Measurements from ENCODE around the gene SLC35F4.
"Not testable (repeated sequence)": the region's sequence is repeated elsewhere in the genome, so short reads cannot be mapped to it uniquely, and the experiment has no call there.

SLC35F4 gene

DNA sequence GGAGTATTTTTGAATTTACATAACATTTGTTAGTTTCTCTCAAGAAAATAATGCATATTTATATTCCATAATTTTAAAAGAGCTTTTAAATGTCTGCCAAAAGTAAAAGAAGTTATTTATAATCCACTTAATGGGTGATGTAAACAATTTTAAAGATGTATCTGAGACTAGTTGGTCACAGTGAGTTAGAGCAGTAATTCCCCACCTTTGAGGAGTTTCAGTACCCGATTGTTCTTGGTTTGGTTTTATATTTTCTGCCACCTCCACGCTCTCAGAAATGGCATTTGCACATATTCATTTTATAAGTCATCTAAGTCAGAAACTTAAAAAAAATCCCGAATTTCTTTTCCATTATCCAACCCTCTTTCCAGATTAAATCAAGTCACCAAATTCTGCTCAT lies 153.2 kb downstream of the SLC35F4 start:
- DNase-seq: no peak

GRCh38 chr14:57712102-57712501 lies 153.8 kb downstream of the SLC35F4 start:
- no peak for DNase-seq

DNA sequence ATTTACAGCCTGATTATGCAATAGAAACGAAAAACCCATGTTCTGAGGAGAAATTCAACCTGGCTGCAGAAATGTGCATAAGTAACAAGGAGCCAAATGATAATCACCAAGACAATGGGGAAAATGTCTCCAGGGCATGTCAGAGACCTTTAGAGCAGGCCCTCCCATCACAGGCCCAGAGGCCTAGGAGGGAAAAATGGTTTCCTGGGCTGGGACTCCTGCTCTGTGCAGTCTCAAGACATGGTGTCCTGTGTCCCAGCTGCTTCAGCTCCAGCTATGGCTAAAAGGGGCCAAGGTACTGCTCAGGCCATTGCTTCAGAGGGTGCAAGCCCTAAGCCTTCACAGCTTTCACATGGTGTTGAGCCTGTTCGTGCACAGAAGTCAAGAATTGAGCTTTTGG lies 156.0 kb downstream of the SLC35F4 start:
- no peak for DNase-seq

- DNase-seq: not testable (repeated sequence)
Measured at GRCh38 chr14:57709086-57709485, 156.8 kb downstream of the SLC35F4 start.

DNA sequence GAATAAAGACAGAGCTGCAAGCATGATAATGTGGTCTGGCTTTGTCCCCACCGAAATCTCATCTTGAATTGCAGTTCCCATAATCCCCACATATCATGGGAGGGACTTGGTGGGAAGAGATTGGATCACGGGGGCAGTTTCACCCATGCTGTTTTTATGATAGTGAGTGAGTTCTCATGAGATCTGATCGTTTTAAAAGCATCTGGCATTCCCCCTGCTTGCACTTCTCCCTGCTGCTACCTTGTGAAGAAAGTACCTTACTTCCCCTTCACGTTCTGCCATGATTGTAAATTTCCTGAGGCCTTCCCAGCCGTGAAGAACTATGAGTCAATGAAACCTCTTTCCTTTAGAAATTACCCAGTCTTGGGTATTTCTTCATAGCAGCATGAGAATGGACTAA lies 158.7 kb downstream of the SLC35F4 start:
- no peak for DNase-seq

GRCh38 chr14:57704763-57705162 lies 161.1 kb downstream of the SLC35F4 start:
- DNase-seq: no peak

DNA sequence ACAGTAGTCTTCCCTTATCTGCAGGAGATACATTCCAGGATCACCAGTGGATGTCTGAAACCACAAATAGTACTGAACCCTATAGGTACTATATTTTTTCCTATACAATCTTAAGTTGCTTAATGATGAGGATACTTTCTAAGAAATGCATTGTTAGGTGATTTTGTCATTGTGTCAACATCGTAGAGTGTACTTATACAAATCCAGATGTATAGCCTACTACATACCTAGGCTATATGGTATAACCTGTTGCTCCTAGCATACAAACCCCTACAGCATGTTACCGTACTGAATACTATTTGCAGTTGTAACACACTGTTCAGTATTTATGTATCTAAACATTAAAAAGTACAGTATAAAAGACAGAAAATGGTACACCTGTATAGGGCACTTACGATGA lies 165.9 kb downstream of the SLC35F4 start:
- DNase-seq: no peak

DNA sequence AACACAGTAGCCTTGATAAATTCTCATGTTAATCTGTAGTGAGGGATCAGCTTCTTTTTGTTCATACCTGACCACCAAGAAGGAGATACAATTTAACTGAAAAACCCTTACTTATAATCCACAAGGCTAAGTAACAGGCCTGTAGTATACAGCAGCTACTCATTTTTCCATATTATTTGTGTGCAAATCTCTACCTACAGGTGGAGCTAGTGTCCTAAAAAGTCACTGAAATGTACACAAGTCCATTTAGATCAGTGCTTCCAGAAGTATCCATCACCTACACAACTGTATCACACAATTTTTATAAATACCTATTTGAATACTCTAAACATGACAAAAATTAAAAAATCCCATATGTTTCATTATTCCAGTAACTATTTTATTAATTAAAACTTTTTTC lies 173.2 kb downstream of the SLC35F4 start:
- no peak for DNase-seq

DNA sequence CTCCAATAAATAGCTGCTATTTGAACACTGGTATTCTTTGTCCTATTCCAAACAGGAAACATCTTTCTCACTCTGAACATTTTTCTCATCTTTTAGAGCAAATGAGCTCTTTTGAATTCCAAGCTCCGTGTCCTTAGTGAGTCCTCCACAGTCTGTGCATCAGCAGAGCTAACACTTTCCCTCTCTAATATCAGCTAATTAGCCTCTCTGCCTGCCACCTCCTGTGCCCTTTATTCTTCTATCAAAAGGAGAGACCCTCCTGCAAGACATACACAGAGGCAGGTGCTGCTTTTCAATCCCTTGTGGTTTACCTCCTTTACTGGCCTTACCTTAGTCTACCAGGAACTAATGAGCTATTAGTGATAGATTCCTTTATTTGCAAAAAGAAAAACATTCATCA lies 178.5 kb downstream of the SLC35F4 start:
- no peak for DNase-seq

- no peak for DNase-seq
Measured at GRCh38 chr14:57686304-57686703, 179.6 kb downstream of the SLC35F4 start.

GRCh38 chr14:57671021-57671420 lies 194.9 kb downstream of the SLC35F4 start:
- no peak for DNase-seq

- DNase-seq: no peak
Measured at GRCh38 chr14:57660208-57660607, 205.7 kb downstream of the SLC35F4 start.

DNA sequence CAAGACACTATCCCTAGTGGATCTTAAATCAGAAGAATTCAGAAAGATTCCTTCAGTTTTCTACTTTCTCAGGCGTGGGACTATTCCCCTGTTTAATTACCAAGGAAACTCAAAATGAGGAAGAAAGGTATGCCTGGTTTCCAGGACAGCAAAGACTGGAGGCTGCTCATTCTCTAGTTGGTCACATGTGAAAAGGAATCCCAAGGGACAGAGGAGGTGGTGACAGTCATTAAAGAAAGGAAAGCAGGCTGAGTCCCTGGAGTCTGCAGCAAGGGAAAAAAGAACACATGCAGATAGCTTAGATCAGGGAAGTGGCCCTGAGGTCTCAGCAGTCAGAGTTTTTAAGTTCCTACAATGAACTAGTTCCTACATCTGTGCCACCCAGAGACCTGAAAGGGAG lies 206.8 kb downstream of the SLC35F4 start:
- no peak for DNase-seq

DNA sequence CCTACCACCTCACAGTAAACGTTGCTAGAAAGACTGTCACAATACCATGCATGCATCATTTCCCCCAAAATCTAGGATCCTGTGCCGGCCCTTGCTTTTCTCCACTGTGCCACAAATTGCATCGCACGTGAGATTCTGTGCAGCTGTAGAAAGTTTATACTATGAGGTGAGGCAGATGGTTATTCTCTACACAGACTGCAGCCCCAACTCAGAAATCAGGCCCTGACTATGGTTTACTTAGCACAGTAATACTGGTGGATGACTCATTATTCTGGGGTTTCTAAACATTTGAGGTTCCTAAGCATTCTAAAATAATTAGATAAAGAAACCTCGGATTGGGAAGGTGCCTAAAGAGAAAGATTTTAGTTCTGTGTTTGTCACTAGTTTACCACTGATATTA lies 208.4 kb downstream of the SLC35F4 start:
- no peak for DNase-seq

GRCh38 chr14:57656853-57657252 lies 209.0 kb downstream of the SLC35F4 start:
- DNase-seq: no peak

GRCh38 chr14:57652769-57653168 lies 213.1 kb downstream of the SLC35F4 start:
- no peak for DNase-seq

- DNase-seq: no peak
Measured at GRCh38 chr14:57641776-57642175, 224.1 kb downstream of the SLC35F4 start.

GRCh38 chr14:57640036-57640435 lies 225.9 kb downstream of the SLC35F4 start:
- no peak for DNase-seq

DNA sequence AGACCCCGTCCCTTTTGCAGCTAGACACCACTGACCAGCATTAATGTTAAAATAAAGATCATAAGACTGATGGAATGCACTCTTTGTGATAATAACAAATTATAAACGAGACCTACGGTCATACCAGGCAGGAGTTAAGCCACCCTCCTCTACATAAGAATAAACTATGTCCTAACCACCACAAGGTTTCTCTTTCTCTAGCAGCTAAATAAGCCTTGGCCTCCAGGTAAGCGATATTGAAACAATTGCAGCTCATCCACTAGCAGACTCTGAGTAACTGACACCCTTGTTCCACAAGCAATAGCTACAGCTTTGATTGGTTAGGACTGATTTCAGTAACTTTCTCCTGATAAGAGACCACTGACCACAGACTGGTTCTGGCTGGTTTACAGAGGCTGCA lies 228.0 kb downstream of the SLC35F4 start:
- no peak for DNase-seq

GRCh38 chr14:57634335-57634734 lies 231.6 kb downstream of the SLC35F4 start:
- DNase-seq: no peak

DNA sequence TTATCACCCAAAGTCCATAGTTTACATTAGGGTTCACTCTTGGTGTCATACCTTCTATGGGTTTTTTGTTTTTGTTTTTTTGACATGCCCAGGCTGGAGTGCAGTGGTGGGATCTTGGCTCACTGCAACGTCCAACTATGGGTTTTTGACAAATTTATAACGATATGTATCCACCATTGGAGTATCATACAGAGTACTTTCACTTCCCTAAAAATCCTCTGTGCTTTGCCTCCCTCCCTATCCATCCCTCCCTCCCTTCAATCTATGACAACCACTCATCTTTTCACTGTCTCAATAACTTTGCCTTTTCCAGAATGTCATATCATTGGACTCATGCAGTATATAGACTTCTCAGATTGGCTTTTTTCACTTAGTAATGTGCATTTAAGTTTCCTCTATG lies 233.2 kb downstream of the SLC35F4 start:
- no peak for DNase-seq

DNA sequence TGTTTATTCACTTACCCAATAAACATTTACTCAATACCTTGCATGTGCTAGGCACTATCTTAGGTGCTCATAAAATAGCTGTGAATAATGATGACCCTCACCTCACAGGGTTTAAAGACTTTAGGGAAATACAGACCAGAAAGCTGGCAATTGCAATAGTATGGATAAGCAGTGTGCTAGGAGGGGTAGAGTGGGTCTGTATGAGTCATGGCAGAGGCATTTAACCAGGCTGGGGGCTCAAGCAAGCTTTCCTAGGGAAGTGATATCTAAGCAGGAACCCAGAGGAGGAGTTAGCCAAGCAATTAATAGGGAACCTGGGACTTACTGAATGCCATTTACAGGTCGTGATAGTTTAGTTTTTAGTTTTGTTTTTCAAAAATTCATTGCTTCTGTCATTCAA lies 248.4 kb downstream of the SLC35F4 start:
- no peak for DNase-seq

DNA sequence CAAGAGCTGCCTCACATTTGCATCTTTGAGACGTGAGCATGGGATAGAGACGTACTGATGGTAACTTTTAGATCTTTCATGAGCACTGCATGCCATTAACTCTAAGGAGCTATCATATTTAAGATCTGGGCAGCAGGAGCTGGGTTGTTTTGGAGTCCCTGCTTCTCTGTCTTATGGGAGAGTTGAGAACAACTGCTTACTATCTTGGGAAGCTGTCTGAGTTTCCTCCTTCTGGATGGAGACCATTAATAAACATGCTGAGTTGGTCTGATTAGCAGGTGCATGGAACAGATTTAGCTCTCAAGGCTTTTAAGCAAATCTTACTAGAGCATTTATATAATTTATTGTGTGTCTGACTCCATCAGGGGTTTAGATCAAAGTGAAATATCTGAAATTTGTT lies 252.9 kb downstream of the SLC35F4 start:
- DNase-seq: no peak

DNA sequence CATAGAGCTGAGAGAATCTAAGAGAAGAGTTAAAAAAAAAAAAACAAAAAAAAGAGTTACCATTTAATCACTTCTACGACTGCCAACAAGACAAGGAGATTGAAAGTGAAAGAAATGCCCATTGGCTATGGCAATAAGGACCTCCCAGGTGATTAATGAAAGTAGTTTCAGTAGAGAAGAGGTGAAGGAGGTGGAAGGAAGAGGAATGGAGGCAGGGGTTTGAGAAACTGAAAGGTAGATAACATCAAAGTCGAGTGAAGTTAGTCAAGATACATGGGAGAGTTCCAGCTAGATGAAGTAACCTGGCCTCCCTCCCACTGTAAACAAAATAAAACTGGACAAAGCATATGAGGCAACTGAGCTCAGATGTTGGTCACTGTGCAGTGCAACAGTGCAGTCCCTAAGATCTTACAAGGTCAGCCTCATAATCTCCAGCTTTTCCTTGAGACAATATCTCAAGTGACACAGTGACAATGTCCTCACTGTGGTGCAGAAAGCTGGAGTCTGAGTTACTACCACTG lies 254.3 kb downstream of the SLC35F4 start:
- no peak for DNase-seq

- DNase-seq: no peak
Measured at GRCh38 chr14:57610631-57611030, 255.3 kb downstream of the SLC35F4 start.
